H9 (cell line): ENCODE results near the gene ZNF408. TPM values are rescaled to one million over a fixed set of nuclear protein-coding genes. Genes with fewer than 3 reads are reported as not detected.

Source experiments
- DNase-seq: peaks from one replicate; pipeline ENCODE4 v3.0.0-alpha.2; 2017
- H2AFZ ChIP-seq: one replicate; pipeline ENCODE4 v1.6.1; 2013; ENCODE audit warnings: mild to moderate bottlenecking, low read length, control low read depth, moderate library complexity
- H2AK5ac ChIP-seq: 2 replicates; pipeline ENCODE4 v1.6.1; 2013; ENCODE audit warnings: low read length, control low read depth, mixed read lengths; ENCODE audit not compliant: insufficient read length
- H2BK120ac ChIP-seq: one replicate; pipeline ENCODE4 v1.6.1; 2013; ENCODE audit warnings: low read depth, mild to moderate bottlenecking, low read length, control low read depth, inconsistent platforms; ENCODE audit not compliant: poor library complexity, severe bottlenecking
- H2BK12ac ChIP-seq: 2 replicates; pipeline ENCODE4 v1.6.1; 2013; ENCODE audit warnings: low read length, control low read depth, mixed read lengths, low read depth; ENCODE audit not compliant: insufficient read length
- H2BK15ac ChIP-seq: 2 replicates; pipeline ENCODE4 v1.6.1; 2013; ENCODE audit warnings: low read depth, low read length, control low read depth
- H2BK20ac ChIP-seq: one replicate; pipeline ENCODE4 v1.6.1; 2013; ENCODE audit warnings: low read depth, mild to moderate bottlenecking, low read length, control low read depth, inconsistent platforms; ENCODE audit not compliant: poor library complexity, severe bottlenecking
- H2BK5ac ChIP-seq: 2 replicates; pipeline ENCODE4 v1.6.1; 2013; ENCODE audit warnings: low read length, control low read depth, mixed read lengths; ENCODE audit not compliant: insufficient read length
- H3K14ac ChIP-seq: 2 replicates; pipeline ENCODE4 v1.6.1; 2013; ENCODE audit warnings: low read length, control low read depth; ENCODE audit not compliant: insufficient read depth
- H3K18ac ChIP-seq: 2 replicates; pipeline ENCODE4 v1.6.1; 2013; ENCODE audit warnings: low read depth, mild to moderate bottlenecking, mixed read lengths, low read length, control low read depth; ENCODE audit not compliant: insufficient read length
- H3K23ac ChIP-seq: 2 replicates; pipeline ENCODE4 v1.6.1; 2013; ENCODE audit warnings: low read length, control low read depth, mixed read lengths, low read depth; ENCODE audit not compliant: insufficient read length
- H3K23me2 ChIP-seq: 2 replicates; pipeline ENCODE4 v1.6.1; 2013; ENCODE audit warnings: low read depth, mild to moderate bottlenecking, mixed read lengths, low read length, control low read depth; ENCODE audit not compliant: insufficient read length, poor library complexity, severe bottlenecking
- H3K27ac ChIP-seq: 2 replicates; pipeline ENCODE4 v1.5.1; 2013; ENCODE audit warnings: low read length, control low read depth, mixed read lengths, low read depth; ENCODE audit not compliant: insufficient read length
- H3K27me3 ChIP-seq: 2 replicates; pipeline ENCODE4 v1.6.1; 2013; ENCODE audit warnings: low read length, control low read depth, inconsistent platforms; ENCODE audit not compliant: insufficient read depth
- H3K4ac ChIP-seq: 2 replicates; pipeline ENCODE4 v1.6.1; 2013; ENCODE audit warnings: low read depth, mild to moderate bottlenecking, control low read depth, inconsistent platforms, low read length, moderate library complexity
- H3K4me1 ChIP-seq: 2 replicates; pipeline ENCODE4 v1.6.1; 2013; ENCODE audit warnings: low read length, control low read depth, inconsistent platforms; ENCODE audit not compliant: insufficient read depth
- H3K4me2 ChIP-seq: 2 replicates; pipeline ENCODE4 v1.6.1; 2013; ENCODE audit warnings: low read length, control low read depth, mixed read lengths; ENCODE audit not compliant: insufficient read length, insufficient read depth
- H3K56ac ChIP-seq: 2 replicates; pipeline ENCODE4 v1.6.1; 2013; ENCODE audit warnings: low read depth, mild to moderate bottlenecking, mixed read lengths, low read length, control low read depth; ENCODE audit not compliant: insufficient read length
- H3K79me1 ChIP-seq: 2 replicates; pipeline ENCODE4 v1.6.1; 2013; ENCODE audit warnings: low read depth, mild to moderate bottlenecking, moderate library complexity, low read length, control low read depth, inconsistent platforms; ENCODE audit not compliant: insufficient read depth, poor library complexity, severe bottlenecking
- H3K79me2 ChIP-seq: 2 replicates; pipeline ENCODE4 v1.6.1; 2013; ENCODE audit warnings: low read length, control low read depth, inconsistent platforms; ENCODE audit not compliant: insufficient read depth
- H3K9ac ChIP-seq: 2 replicates; pipeline ENCODE4 v1.6.1; 2013; ENCODE audit warnings: low read length, control low read depth, mixed read lengths; ENCODE audit not compliant: insufficient read length; ENCODE audit errors: extremely low read depth
- H3K9me3 ChIP-seq: one replicate; pipeline ENCODE4 v1.6.1; 2013; ENCODE audit warnings: low read depth, low read length, inconsistent platforms; ENCODE audit not compliant: control insufficient read depth
- H3T11ph ChIP-seq: one replicate; pipeline ENCODE4 v1.6.1; 2013; ENCODE audit warnings: mild to moderate bottlenecking, low read length, control low read depth, inconsistent platforms
- H4K20me1 ChIP-seq: one replicate; pipeline ENCODE4 v1.6.1; 2013; ENCODE audit not compliant: control insufficient read depth, insufficient read length, insufficient read depth
- H4K5ac ChIP-seq: 2 replicates; pipeline ENCODE4 v1.6.1; 2013; ENCODE audit warnings: low read depth, mild to moderate bottlenecking, mixed read lengths, low read length, control low read depth; ENCODE audit not compliant: insufficient read length
- H4K8ac ChIP-seq: replicated peaks from 2 replicates; pipeline ENCODE4 v1.6.1; 2013; ENCODE audit warnings: low read length, control low read depth, mixed read lengths, low read depth; ENCODE audit not compliant: insufficient read length
- H4K91ac ChIP-seq: 2 replicates; pipeline ENCODE4 v1.6.1; 2013; ENCODE audit warnings: low read depth, mild to moderate bottlenecking, moderate library complexity, mixed read lengths, low read length, control low read depth; ENCODE audit not compliant: insufficient read length
- H3K27ac Mint-ChIP-seq, 3 experiments: 2 replicates in 2 of 3; 3 replicates in 1 of 3; pipeline ENCODE4 v1.8.0; 2020 to 2021; ENCODE audit warnings: mixed read lengths in 3 of 3, mild to moderate bottlenecking in 1 of 3, moderate library complexity in 1 of 3
- H3K27me3 Mint-ChIP-seq: 2 replicates; pipeline ENCODE4 v1.8.0; 2021; ENCODE audit warnings: low read depth, mild to moderate bottlenecking, moderate library complexity, mixed read lengths
- H3K36me3 Mint-ChIP-seq, 3 experiments: 2 replicates in 2 of 3; 3 replicates in 1 of 3; pipeline ENCODE4 v1.8.0; 2020 to 2021; ENCODE audit warnings: low read depth in 3 of 3, mixed read lengths in 3 of 3; ENCODE audit not compliant: insufficient read depth in 1 of 3
- H3K4me1 Mint-ChIP-seq, 2 experiments: 2 replicates each; pipeline ENCODE4 v1.8.0; 2020; ENCODE audit warnings: mixed read lengths in 2 of 2
- H3K4me3 Mint-ChIP-seq, 2 experiments: 2 replicates in 1 of 2; 3 replicates in 1 of 2; pipeline ENCODE4 v1.8.0; 2020 to 2021; ENCODE audit warnings: mild to moderate bottlenecking in 2 of 2, mixed read lengths in 2 of 2, moderate library complexity in 1 of 2
- H3K9me3 Mint-ChIP-seq, 2 experiments: 2 replicates in 1 of 2; 3 replicates in 1 of 2; pipeline ENCODE4 v1.8.0; 2020; ENCODE audit warnings: mild to moderate bottlenecking in 2 of 2, mixed read lengths in 2 of 2, moderate library complexity in 1 of 2
- CTCF ChIP-seq: fragments of 200-600 bp; sonication (generic); conservative IDR thresholded peaks from 3 replicates; pipeline ENCODE4 v1.8.0; 2021; ENCODE audit warnings: antibody characterized with exemption, mild to moderate bottlenecking
- WGBS: extraction: QIAGEN DNeasy Blood & Tissue Kit; methylation state at CpG from one replicate; pipeline ENCODE4 v1.1.7; 2013; ENCODE audit warnings: missing lambda C conversion rate, low lambda C conversion rate, mixed read lengths; ENCODE audit not compliant: insufficient read length; ENCODE audit errors: extremely low coverage; 5-methylcytosine and 5-hydroxymethylcytosine counted together
- total RNA-seq: library from RNA; stranded (reverse); gene quantifications from 2 replicates; pipeline ENCODE4 v1.2.1, GENCODE V29; 2021

ZNF408 gene
- total RNA-seq, 1 experiment from 2014 or later: 16.6 TPM

GRCh38 chr11:46737699-46738098 lies 36.9 kb downstream of the ZNF408 start:
- no peak overlapping the region for H3K56ac ChIP-seq
- H2BK20ac ChIP-seq: no peak overlapping the region
- H3K9me3 ChIP-seq: no peaks in the 10 kb centered on the region
- H3K4me2 ChIP-seq: no peak overlapping the region
- H3K4ac ChIP-seq: no peak overlapping the region
- no peak overlapping the region for H3K27ac Mint-ChIP-seq
- H3K27me3 Mint-ChIP-seq: no peaks in the 10 kb centered on the region; the same call in 1 of the 2 replicates
- no peak overlapping the region for H3K4me3 Mint-ChIP-seq
- H3K79me1 ChIP-seq: no peaks in the 10 kb centered on the region
- no CpG with 5 or more reads among the region's 11 CpGs for WGBS
- H3K27ac ChIP-seq: no peak overlapping the region
- H3K4me1 ChIP-seq: no peaks in the 10 kb centered on the region
- H2BK15ac ChIP-seq: no peak overlapping the region
- H3K9me3 Mint-ChIP-seq: no peaks in the 10 kb centered on the region; a peak in 1 of 5 replicates
- no peak overlapping the region for H4K5ac ChIP-seq
- H2BK12ac ChIP-seq: no peak overlapping the region
- H3K79me2 ChIP-seq: no peaks in the 10 kb centered on the region
- H2AFZ ChIP-seq: no peak overlapping the region
- no peak overlapping the region for H4K91ac ChIP-seq
- H3T11ph ChIP-seq: no peak overlapping the region
- no peak for DNase-seq
- H3K4me1 Mint-ChIP-seq: peaks cover 6 to 8% of the 10 kb centered on the region in 2 experiments
- no peaks in the 10 kb centered on the region for H4K20me1 ChIP-seq
- H4K8ac ChIP-seq: no peak overlapping the region
- H3K14ac ChIP-seq: no peak overlapping the region
- peaks cover 17 to 22% (median 19%) of the 10 kb centered on the region in 3 experiments; a peak in 6 of 7 replicates for H3K36me3 Mint-ChIP-seq
- H3K23ac ChIP-seq: no peak overlapping the region
- no peak for TF ChIP-seq CTCF
- H2AK5ac ChIP-seq: no peak overlapping the region
- no peaks in the 10 kb centered on the region for H3K27me3 ChIP-seq
- no peak overlapping the region for H2BK5ac ChIP-seq
- H2BK120ac ChIP-seq: no peak overlapping the region
- H3K18ac ChIP-seq: no peak overlapping the region
- H3K23me2 ChIP-seq: no peaks in the 10 kb centered on the region
- H3K9ac ChIP-seq: no peak overlapping the region
